Suppressor macrophage treated with lipopolysaccharide for 4 hours (primary cell): ENCODE results near the gene SESN1.
"Not testable (repeated sequence)": the region's sequence is repeated elsewhere in the genome, so short reads cannot be mapped to it uniquely, and the experiment has no call there.

Source experiments
- DNase-seq: peaks from one replicate; pipeline ENCODE4 v3.0.0-alpha.2; 2020

Gene SESN1

GRCh38 chr6:109094416-109095035, at the start of gene SESN1:
TSS of gene SESN1 (minus strand) at chr6:109094846. CDS start at chr6:109094073, 773 bp downstream.
- DNase-seq = peak; percentile 95

GRCh38 chr6:109143191-109143590, 48.5 kb upstream of the SESN1 start:
- DNase-seq = no peak

DNA sequence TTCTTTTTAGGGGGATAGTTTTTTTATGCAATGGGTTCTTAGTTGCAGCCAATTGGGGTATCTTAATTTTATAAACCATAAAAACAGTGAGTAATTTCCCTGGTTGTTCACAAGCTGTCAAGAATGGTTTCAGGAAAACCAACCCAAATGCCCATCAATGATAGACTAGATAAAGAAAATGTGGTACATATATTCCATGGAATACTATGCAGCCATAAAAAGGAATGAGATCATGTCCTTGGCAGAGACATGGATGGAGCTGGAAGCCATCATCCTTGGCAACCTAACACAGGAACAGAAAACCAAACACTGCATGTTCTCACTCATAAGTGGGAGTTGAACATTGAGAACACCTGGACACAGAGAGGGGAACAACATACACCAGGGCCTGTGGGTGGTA, 47.4 kb upstream of the SESN1 start:
- not testable (repeated sequence) for DNase-seq

GRCh38 chr6:109139109-109139508, 44.5 kb upstream of the SESN1 start:
- DNase-seq = no peak

DNA sequence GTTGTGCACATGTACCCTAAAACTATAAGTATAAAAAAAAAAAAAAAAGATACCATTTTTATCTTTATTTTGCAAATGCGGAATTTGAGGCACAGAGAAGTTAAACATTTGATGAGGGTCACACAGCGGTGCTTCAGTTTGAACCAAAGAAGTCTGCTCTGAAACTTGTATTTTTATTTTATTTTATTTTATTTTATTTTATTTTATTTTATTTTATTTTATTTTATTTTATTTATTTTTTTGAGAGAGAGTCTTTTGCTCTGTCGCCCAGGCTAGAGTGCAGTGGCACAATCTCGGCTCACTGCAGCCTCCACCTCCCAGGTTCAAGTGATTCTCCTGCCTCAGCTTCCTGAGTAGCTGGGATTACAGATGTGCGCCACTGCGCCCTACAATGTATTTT, 41.9 kb upstream of the SESN1 start:
- DNase-seq = not testable (repeated sequence)

GRCh38 chr6:109136039-109136438, 41.4 kb upstream of the SESN1 start:
- not testable (repeated sequence) for DNase-seq

GRCh38 chr6:109135600-109135999, 41.0 kb upstream of the SESN1 start:
- DNase-seq = not testable (repeated sequence)

DNA sequence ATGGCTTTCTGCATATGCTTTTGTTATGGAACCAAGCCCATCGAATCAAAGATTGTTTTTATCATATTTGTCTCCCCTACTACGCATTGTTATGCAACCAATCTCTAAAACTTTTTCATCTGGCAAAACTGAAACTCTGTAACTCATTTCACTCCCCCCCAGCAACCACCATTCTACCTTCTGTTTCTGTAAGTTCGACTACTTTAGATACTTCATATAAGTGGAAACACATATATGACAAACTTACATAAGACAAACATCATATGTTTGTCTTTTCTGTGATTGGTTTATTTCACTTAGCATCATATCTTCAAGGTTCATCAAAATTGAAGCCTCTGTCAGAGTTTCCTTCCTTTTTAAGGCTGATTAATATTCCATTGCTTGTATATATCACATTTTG, 35.4 kb upstream of the SESN1 start:
- DNase-seq = no peak

DNA sequence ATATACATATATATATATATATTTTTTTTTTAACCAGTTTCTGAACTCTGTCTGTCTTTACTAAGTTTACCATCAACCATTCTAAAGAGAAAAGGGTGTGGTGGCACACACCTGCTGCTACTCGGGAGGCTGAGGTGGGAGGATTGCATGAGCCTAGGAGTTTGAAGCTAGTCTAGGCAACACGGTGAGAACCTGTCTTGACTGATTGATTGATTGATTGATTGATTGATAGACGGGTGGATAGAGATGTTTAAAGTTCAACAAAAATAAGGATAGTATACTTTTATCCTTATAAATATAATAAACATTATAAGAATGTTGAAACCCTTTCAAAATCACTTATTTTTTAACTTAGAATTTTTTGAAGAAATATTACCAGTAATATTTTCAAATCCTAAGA, 30.9 kb upstream of the SESN1 start:
- DNase-seq = no peak

DNA sequence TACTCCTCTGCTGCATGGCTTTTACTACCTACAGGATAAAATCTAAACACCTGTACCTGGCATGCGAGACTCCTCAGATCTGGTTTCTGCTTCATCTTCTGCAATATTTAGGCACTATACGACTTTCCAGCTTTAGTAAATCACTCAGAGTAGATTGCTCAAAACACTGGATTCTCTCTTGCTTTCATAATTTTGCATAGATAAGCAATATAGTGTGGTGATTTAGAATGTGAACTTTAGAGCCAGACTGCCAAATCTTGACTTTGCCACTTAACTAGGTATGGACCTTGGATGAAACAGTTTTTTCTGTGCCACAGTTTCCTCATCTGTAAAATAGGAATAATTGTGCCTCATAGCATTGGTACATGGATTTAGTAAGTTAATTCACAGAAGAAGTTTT, 29.6 kb upstream of the SESN1 start:
- no peak for DNase-seq

- DNase-seq = no peak
Observed at GRCh38 chr6:109121411-109121810, 26.8 kb upstream of the SESN1 start.

- DNase-seq = no peak
Observed at GRCh38 chr6:109118871-109119354, 24.3 kb upstream of the SESN1 start.

- DNase-seq = no peak
Observed at GRCh38 chr6:109118337-109118736, 23.7 kb upstream of the SESN1 start.

- peak; percentile 45 for DNase-seq
Observed at GRCh38 chr6:109117346-109118035, 22.8 kb upstream of the SESN1 start.

- not testable (repeated sequence) for DNase-seq
Observed at GRCh38 chr6:109112663-109113062, 18.0 kb upstream of the SESN1 start.

DNA sequence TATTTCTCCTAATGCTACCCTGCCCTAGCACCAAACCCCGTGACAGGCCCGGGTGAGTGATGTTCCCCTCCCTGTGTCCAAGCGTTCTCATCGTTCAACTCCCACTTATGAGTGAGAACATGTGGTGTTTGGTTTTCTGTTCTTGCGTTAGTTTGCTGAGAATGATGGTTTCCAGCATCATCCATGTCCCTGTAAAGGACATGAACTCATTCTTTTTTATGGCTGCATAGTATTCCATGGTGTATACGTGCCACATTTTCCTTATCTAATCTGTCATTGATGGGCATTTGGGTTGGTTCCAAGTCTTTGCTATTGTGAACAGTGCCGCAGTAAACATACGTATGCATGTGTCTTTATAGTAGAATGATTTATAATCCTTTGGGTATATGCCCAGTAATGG, 15.0 kb upstream of the SESN1 start:
- not testable (repeated sequence) for DNase-seq

DNA sequence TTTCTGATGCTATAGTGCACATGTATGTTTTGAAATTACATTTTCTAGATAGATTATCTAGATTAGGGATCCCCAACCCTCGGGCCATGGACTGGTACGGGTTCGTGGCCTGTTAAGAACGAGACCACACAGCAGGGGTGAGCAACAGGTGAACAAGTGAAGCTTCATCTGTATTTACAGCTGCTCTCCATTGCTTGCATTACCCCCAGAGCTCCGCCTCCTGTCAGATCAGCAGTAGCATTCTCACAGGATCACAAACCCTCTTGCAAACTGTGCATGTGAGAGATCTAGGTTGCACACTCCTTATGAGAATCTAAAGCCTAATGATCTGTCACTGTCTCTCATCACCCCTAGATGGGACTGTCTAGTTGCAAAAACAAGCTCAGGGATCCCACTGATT, 11.0 kb upstream of the SESN1 start:
- DNase-seq = no peak

GRCh38 chr6:109104512-109104911, 9.9 kb upstream of the SESN1 start:
- no peak for DNase-seq

DNA sequence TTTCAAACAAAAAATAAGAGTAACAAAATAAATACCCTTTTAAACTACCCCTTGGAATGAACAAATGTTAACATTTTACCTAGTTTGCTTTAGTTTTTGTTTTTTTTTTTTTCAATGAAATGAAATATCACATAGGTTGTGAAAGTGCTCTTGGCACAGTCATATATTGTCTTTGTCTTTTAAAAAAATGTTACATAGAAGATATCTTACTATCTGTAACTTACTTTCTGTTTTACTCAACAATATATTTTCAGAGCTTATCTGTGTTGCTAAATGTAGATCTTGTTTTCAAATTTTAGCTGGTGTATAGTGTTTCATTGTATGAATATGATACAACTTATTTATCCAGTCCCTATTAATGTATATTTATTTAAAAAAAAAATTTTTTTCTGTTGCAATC, 9.3 kb upstream of the SESN1 start:
- DNase-seq = no peak

- no peak for DNase-seq
Observed at GRCh38 chr6:109102762-109103161, 8.1 kb upstream of the SESN1 start.

DNA sequence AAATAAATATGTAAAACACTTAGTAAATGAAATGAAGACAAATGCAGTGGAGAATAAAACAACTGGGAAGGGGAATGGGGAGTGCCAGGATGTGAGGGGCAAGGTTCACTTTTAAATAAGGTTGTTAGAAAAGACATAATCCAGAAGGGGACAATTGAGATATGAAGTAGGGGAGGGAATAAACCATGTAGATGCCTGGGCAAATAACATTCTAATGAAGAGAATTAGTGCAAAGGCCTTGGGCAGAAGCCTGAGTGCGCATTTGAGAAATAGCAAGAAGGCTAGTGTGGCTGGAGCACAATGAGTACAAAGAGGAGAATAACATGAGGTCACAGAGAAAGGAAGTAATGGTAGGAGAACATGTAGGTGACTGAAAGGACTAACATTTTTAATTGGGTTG, 3.0 kb upstream of the SESN1 start:
- no peak for DNase-seq

DNA sequence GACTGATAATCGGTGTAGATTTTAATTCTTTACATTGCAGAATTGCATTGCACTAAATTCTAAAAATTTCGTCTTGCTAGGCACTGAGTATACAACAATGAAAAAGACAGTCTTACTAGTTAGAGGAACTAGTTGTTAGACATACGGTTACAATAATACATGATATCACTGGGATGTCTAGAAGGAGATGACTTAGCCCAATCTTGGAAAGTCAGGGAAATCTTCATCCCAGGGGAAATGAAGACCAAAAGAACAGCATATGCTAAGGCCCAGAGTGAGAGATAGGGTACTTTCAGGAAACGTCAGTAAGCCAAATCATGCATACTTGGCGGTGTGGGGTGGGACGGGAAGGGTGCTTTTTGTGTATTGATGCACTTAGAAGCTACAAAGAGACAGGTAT, 1.6 kb upstream of the SESN1 start:
- DNase-seq = no peak

DNA sequence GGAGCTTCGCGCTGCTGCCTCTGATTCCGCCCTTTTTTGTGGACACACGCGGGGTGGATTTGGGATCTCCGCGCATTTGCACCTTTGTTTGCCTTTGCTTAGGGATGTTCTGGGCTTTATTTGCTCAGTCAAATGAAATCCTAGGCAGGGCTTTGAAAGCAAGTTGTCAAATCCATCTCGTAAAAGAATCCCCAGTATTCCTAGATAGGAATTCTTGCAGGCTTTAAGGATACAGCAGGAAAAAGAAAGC, 1.1 kb upstream of the SESN1 start:
- DNase-seq = no peak

DNA sequence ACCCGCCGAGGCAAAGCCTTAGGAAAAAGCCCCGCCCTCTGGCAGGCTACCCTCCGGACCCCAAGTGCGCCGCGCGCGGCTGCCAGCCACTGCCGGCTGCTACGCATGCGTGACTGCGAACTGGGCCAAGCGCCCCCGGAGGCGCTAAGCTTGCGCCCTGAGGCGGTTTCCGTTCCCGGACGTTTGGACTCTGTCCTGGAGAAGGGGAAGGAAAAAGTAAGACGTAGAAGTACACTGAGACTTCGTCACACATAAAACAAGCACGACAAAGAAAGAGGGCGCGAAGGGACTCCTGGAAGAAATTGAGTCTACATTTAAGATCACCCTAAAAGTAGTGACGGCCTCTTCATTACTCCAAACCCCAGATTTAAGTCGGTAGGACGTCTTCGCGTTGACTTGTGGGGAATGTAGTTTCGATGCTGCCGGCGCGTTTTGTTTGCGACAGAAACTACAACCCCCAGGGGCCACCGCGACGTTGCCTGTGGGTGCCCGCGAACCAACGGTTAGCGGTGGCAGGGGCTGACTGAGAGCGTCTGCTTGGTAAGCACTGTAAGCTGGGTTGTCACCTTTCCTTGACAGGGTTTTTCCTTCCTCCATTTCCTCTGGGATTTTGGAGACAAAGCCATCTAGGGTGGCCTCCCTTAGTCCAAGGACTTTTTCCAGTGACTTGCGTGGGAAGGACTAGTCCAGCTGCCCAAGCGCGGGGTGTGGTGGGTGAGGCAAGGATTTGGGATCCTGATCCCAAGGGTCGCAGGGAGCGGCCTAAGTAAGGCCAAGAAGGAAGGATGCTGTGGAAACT, 589 bp upstream of the SESN1 start, which contains the start of gene CEP57L1:
TSS of gene CEP57L1 (plus strand) at position 472 of the 799 bp plus-strand sequence. CDS start 49,715 bp downstream, outside the sequence.
- peak; percentile 99 for DNase-seq
